22Rv1 (cell line): ENCODE results near the gene SMIM28.

Experiments used
- H3K27ac ChIP-seq: fragments of 450-650 bp; 2 replicates; pipeline ENCODE4 v1.5.1; 2017
- ZFX ChIP-seq: fragments of 450-650 bp; IDR thresholded peaks from 2 replicates; pipeline ENCODE4 v1.6.1; 2017; ENCODE audit warnings: antibody characterized with exemption, borderline replicate concordance
- TF ChIP-seq, protein P1 (sequence below): fragments of 450-650 bp; IDR thresholded peaks from 2 replicates; pipeline ENCODE4 v1.5.1; 2017; ENCODE audit warnings: mild to moderate bottlenecking

The SMIM28 gene

DNA sequence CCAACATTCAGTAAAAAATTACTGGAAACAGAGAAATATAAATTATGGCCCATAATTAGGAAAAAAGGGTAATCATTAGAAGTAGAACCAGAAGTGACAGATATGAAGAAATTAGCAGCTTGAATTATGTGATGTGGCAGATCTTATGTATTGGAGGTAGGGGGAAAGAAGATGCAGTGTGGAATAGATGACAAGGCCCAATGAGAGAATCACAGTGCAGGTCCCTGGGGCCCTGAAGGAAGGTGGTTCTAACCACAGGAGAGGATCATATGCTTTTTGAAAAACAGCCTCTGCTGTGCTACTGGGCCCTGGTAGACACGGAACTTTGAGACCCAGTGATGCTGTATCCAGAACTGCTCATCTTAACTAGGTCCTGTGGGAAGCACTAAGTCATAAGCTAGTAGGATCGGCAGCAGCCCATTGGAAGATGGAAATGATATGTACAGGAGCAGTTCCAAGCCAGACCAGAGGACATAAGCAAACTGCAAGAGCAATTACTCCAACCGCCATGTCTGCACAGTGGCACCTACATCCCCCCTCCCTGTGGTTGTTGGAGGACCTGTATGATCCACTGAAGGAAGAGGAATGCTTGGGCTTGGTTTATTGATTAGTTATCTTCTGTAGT, 40.5 kb downstream of the SMIM28 start:
- TF ChIP-seq, protein P1, sequence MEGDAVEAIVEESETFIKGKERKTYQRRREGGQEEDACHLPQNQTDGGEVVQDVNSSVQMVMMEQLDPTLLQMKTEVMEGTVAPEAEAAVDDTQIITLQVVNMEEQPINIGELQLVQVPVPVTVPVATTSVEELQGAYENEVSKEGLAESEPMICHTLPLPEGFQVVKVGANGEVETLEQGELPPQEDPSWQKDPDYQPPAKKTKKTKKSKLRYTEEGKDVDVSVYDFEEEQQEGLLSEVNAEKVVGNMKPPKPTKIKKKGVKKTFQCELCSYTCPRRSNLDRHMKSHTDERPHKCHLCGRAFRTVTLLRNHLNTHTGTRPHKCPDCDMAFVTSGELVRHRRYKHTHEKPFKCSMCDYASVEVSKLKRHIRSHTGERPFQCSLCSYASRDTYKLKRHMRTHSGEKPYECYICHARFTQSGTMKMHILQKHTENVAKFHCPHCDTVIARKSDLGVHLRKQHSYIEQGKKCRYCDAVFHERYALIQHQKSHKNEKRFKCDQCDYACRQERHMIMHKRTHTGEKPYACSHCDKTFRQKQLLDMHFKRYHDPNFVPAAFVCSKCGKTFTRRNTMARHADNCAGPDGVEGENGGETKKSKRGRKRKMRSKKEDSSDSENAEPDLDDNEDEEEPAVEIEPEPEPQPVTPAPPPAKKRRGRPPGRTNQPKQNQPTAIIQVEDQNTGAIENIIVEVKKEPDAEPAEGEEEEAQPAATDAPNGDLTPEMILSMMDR: no peak
- no peak for TF ChIP-seq ZFX
- H3K27ac ChIP-seq: peak overlapping the region; percentile 2; the same call in 1 of the 2 replicates

DNA sequence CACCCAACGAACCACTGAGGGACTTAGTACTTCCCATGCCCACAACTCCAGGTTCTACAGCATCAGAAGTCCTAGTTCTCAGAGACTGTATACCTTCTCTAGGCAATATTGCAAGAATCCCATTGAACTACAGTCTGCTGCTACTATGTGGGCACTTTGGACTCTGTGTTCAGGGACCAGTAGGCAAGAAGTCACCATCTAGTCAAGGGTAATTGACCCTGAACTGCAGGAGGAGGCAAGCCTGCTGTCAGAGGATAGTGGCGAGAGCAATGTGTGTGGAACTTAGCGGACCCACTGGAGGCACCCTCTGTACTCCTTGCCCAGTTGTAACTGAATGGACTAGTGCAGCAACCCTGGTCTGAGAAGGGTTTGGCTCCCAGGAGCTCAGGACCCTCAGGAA, 42.1 kb downstream of the SMIM28 start:
- no peak for TF ChIP-seq ZFX
- TF ChIP-seq, protein P1: no peak
- peak overlapping the region; percentile 38 for H3K27ac ChIP-seq

DNA sequence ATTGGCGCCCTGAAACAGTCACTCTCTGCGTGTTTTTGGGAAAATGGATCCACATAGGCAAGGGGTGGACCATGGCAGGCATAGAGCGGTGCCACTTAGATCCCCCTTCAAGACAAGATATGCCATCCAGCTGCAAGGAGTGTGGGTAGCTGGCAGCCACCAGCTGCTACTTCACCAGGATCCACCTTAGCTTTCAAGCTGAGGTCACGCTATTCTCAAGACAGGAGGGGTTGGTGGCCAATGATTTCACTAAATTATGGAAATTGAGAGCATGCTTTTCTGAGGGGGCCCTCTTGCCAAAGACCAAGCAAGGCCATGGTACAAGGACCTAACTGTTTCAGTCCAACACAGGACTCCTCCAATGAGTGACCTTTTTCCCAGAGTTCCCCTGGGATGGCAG, 42.7 kb downstream of the SMIM28 start:
- TF ChIP-seq, protein P1: no peak
- TF ChIP-seq ZFX: no peak
- H3K27ac ChIP-seq: peak overlapping the region; percentile 38

DNA sequence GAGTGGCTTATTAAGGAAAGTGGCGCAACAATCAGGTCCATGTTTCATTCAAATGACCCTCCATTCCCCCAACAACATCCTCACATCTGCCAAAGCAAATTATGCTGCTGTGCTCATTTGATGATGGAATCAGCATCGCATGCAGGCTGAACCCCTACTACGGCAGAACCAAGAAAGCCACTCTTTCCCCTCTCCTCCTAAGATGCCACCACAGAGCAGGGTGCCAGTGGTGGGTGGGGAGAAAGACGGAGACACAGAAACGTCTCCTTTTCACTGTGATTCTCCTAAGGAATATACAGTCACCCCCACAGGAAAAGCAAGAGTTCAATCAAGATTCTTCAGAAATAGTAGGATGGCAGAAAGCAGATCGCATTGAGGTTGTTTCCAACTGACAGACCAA, 43.4 kb downstream of the SMIM28 start:
- peak overlapping the region; percentile 38 for H3K27ac ChIP-seq
- TF ChIP-seq, protein P1: no peak
- TF ChIP-seq ZFX: no peak

DNA sequence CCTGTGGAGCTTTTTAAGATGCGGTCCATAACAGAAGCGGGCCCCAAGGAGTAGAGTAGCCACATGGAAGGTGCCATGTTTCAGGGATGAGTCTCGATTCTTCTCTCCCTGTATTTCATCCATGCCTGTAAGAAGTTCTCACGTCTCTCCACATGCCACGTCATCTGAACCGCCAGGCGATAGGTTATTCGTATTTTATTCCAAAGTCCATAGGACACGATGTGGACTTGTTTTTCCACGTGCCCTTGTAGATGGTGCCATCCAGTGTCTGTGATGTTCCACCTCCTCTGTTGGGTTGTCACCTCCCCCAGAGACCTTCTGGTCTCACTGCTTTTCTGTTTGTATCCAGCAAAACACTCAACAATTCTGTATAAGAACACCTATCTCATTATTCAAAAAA, 43.9 kb downstream of the SMIM28 start:
- TF ChIP-seq ZFX: no peak
- TF ChIP-seq, protein P1: no peak
- peak overlapping the region; percentile 38; the same call in 1 of the 2 replicates for H3K27ac ChIP-seq

DNA sequence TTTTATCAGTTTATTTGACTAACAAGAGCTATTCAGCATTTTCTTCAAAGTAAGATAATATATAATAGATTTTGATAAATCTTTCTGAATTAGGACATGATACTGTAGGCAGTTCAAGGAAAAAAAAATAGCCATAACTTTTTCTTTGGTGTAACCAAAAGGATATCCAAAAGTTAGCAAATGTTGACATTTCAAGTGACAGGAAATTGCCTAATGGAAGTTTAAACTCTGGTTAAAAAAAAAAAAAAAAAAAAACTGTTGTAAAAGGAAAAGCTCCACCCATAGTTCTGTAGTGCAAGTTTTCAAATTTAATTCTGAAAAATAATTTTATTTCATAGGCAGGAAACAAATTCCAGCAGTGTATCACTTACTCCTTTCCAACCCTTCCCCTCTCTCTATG, 45.2 kb downstream of the SMIM28 start:
- peak overlapping the region; percentile 12; the same call in 1 of the 2 replicates for H3K27ac ChIP-seq
- TF ChIP-seq, protein P1: no peak
- no peak for TF ChIP-seq ZFX

DNA sequence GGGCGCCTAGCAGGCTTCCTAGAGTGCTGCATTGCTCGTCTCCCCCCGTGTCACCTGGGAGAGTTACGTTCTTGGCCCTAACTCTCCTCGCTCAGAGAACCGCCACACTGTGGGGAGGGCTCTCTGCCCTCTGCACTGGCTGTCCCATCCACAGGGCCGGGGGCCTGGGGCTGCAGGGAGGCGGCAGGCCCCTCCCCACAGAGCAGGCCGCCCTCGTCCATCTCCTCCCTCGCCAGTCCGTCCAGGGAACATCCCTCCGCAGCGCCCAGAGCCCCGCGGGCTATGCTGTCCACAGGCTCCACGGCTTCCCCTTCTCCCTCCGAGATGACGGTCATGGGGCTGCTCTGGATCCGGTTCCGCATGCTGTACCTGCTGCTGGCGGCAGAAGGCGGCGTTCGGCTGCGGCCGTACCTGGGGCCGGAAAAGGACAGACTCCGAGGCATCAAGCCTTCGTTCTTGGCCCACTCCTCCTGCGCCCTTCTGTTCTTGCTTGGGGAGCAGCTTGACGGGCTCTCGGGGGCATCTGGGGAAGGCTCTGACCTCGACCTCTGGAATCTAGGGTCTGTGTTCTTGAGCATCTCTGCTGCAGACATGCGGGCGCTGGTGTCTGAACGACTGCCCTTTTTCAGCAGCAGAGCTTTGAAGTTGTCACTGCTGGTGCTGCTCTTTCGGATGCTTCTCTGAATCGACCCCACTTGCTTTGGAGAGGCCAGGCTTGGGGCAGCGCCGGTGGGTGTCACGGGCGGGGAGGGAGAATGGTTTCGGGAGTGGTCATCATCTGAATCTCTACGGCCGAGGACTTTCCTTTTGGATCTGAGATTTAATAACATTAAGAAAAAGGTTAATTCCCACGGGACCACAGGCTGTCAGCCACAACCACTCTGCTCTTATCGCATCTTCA, 46.5 kb downstream of the SMIM28 start:
- no peak overlapping the region for H3K27ac ChIP-seq
- TF ChIP-seq, protein P1: no peak
- no peak for TF ChIP-seq ZFX

DNA sequence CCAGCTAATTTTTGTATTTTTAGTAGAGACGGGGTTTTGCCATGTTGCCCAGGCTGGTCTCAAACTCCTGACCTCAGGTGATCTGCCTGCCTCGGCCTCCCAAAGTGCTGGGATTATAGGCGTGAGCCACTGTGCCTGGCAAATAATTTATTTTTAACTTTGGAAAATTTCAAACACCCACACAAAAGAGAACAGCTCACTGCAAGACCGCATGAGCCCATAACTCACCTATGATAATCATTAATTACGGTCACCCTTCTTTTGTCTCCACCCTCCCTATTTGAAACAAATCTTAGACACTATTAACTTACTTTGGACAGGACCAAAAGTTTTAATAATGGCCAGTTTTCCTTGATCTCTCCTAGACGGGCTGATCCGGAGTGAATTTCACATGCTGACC, 47.6 kb downstream of the SMIM28 start:
- H3K27ac ChIP-seq: 0 out of 2 replicates have a peak overlapping the region, but pooled peaks have one; percentile 8
